ENCODE results near the gene PIK3R5. TPM values are rescaled to one million over a fixed set of nuclear protein-coding genes. Genes with fewer than 3 reads are reported as not detected.
"Not testable (repeated sequence)": the region's sequence is repeated elsewhere in the genome, so short reads cannot be mapped to it uniquely, and the experiment has no call there.

The PIK3R5 gene
- polyA plus RNA-seq, 3 donors: 0.51 to 1.1 (median 1.1) TPM

DNA sequence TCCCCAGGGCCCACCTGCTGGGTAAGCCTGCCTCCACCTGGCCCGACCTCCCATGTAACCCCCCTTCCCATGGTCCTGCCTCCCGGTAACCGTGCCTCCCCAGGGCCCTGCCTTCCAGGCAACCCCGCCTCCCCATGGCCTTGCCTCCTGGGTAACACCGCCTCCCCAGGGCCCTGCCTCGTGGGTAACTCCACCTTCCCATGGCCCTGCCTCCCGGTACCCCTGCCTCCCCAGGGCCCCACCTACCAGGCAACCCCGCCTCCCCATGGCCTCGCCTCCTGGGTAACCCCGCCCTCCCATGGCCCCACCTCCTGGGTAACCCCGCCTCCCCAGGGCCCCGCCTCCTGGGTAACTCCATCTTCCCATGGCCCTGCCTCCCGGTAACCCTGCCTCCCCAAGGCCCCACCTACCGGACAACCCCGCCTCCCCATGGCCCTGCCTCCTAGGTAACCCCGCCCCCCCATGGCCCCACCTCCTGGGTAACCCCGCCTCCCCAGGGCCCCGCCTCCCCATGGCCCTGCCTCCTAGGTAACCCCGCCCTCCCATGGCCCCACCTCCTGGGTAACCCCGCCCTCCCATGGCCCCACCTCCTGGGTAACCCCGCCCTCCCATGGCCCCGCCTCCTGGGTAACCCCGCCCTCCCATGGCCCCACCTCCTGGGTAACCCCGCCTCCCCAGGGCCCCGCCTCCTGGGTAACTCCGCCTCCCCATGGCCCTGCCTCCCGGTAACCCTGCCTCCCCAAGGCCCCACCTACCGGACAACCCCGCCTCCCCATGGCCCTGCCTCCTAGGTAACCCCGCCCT lies 80.1 kb downstream of the PIK3R5 start:
- not testable (repeated sequence) for DNase-seq (ENCODE audit: low read depth in 3 of 3, low spot score in 2 of 3)

DNA sequence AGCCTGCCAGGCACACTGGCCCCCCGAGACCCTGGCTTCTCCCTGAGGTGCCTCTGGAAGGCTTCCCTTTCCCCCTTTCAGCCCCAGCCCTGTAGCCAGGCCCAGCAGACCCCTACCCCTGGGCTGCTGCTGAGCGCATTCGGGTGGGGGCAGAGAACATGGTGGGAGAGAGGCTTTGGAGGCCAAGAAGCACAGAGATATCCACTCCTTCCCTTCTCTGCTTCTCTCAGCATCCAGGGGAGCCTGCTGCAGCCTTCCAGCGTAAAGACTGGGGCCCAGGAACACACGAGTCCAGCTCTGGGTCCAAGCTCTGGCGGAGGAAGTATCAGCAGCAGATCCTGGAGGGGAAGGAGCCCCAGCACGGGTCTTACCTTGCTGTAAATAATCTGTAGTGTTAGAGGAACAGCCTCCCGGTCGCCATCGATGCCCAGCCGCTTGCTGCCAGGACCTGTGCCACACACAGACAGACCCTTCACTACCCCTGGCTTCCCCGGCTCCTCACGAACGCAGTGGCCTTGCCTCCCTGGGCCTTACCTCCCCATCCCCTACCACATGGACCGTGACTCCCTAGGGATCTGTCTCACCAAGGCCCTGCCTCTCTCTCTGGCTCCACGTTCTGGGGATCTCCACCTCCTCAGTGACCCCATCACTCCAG lies 81.0 kb downstream of the PIK3R5 start:
- DNase-seq (ENCODE audit: low read depth in 3 of 3, low spot score in 2 of 3): no peak

DNA sequence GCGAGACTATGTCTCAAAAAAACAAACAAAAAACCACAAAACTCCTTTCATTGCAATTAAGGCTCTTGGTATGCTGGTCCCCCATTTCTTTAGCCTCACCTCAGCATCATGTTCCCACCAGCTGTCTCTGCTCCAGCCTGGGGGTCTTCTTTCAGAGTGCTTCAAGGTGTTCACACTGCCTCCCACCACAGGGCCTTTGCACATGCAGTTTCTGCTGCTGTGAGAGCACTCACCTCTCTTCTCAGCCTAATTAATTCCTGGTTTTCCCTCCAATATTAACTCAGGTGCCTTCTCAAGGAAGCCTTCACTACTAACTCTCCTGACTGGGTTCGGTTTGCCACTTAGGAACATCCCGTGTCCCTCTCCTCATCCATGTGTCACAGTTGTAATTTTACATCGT lies 82.2 kb downstream of the PIK3R5 start:
- DNase-seq (ENCODE audit: low read depth in 3 of 3, low spot score in 2 of 3): no peak

DNA sequence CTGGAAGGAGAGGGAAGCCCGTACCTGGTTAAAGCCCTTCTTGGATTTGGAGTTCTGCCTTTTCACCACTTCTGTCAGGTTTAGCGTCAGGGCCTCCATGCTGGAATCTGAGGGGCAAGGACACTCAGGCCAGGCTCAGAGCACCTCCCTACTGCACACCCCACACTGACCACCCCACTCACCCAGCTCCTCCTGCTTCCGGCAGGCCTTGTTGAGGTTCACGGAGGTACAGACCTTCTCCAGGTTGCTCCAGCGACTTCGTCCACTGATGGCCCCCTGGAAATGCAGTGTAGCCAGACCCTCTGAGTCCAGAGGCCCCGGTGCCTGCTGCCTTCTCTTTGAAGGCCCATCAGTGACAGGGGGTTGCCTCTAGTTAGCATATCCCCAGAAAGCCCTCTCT lies 83.9 kb downstream of the PIK3R5 start:
- DNase-seq (ENCODE audit: low read depth in 3 of 3, low spot score in 2 of 3): no peak

DNA sequence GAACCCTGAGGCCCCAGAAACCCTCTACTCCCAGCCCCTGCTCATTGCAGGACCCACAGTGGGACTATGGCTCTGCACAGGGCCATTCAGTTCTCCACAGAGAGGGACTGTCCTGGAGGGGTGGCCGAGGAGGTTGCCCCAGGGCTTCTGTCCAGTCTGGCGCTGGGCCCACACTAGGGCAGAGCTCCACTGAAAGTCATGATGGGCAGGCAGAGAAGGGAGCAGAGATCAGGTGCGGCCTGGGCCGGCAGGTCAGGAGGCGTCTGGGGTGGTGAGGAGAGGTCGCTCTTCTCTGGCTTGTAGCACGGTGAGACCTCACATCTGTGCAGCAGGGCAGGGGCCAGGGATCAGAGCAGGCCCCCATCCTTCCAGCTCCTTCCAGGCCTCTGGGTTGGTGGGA lies 85.0 kb downstream of the PIK3R5 start:
- no peak for DNase-seq (ENCODE audit: low read depth in 3 of 3, low spot score in 2 of 3)

DNA sequence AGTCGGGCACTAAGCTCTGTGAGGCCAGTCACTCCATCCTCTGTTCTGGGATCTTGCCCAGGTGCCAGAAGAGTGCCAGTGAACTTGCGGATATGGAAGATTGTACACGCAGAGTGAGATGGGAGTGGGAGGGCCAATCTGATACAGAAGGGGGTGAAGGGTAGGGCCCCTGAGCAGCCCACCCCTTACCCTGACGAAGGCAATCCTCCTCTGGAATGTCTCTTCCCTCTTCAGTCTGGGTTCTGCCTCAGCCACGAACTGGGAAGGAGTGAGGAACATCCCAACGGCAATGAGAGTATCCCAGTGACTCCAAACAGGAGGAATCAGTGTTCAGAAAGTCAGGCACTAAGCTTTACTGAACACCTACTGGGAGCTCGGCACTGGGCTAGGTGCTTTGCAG lies 86.1 kb downstream of the PIK3R5 start:
- DNase-seq (ENCODE audit: low read depth in 3 of 3, low spot score in 2 of 3): no peak

DNA sequence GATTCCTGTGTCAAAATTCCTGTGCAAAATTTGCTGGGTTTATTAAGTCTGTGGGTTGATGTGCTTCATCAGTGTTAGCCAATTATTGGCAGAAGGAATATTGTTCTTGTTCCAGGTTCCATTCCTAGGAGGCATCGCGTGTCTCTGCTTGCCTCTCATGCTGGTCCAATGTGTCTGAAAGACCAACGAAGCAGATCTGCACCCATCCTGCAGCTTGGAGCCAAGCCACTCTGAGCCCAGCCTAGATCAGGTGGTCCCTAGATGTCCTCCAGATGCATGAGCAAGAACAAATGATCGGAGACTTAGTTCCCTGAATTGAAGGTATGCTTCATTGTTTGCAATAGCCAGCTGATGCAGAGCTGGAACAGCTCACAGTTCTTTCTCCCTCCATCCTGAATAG lies 87.5 kb downstream of the PIK3R5 start:
- no peak for DNase-seq (ENCODE audit: low read depth in 3 of 3, low spot score in 2 of 3)

DNA sequence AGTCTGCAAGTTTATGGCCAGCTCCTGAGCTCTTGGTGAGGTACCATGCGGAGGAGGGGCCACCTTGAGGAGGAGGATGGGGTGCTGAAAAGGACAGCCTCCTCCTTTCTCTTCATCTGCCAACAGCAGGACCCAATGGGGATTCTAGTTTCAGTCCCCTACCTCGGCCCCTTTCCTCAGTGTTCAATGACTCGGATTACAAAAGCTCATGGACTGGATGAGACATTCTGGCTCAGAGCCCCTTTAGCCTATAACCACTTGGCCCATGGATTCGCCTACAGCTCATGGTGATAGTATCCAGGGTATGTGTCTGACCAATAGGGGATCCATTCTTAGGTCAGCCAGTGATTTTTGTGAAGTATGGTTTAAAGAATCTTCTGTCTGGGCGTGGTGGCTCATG lies 89.5 kb downstream of the PIK3R5 start:
- no peak for DNase-seq (ENCODE audit: low read depth in 3 of 3, low spot score in 2 of 3)

DNA sequence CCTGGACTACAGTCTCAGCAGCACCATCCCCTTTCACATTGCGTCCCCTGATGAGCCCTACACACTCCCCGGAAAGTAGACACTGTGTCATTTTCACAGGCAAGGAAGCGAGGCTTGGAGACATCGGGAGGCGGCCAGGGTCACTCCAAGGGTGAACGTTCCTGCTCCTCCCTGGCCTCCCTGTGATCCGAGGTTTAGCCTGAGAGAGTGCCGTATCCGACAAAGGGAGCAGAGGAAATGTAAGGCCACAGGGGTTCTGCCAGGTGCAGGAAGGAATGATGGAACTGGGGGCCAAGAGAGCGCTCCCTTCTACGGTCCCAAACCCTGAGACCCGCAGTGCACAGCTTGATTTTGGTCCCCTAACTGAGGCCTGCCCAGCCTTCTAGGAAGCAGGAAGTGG lies 90.1 kb downstream of the PIK3R5 start:
- DNase-seq (ENCODE audit: low read depth in 3 of 3, low spot score in 2 of 3): no peak

DNA sequence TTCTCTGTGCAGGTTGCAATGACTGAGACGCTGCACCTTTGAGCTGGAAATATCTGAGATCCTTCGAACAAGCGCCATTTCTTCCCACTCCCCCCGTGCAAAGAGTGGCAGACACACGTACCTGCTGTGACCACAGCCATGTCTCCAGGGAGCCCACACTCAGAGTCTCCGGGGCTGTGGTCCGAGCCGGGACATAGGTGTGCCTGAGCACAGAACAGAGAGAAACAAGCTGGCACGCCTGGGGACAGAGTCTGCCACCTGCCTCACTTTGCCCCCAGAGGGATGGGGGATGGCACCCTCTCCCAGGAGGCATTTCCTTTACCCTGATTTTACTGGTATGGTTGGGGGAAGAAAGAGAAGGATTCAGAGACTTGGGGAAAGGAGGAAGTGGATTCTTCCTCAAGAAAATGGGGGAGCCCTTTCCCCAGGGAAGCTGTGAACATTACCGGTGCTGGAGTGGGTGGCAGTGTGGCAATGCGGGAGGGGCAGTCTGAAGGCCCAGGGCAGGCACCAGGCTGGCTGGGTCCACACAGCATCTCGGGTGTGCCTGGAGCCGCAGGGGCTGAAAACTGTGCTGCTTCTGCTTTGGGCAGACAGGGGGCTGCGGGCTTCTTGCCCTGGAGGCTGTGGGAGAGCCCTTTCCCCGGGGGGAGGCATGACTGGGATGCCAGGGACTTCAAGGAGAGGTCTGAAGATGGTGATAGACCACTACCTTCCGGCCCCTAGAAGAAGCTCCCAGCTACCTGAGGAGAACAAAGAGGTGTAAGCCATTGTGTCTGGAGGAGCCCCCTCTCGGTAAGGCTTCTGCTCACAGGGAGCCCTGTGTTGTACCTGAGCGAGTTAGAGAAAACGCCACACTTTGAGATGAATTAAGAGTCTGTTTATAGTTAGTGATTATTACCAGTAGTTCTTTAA lies 91.4 kb downstream of the PIK3R5 start:
- DNase-seq (ENCODE audit: low read depth in 3 of 3, low spot score in 2 of 3): no peak

DNA sequence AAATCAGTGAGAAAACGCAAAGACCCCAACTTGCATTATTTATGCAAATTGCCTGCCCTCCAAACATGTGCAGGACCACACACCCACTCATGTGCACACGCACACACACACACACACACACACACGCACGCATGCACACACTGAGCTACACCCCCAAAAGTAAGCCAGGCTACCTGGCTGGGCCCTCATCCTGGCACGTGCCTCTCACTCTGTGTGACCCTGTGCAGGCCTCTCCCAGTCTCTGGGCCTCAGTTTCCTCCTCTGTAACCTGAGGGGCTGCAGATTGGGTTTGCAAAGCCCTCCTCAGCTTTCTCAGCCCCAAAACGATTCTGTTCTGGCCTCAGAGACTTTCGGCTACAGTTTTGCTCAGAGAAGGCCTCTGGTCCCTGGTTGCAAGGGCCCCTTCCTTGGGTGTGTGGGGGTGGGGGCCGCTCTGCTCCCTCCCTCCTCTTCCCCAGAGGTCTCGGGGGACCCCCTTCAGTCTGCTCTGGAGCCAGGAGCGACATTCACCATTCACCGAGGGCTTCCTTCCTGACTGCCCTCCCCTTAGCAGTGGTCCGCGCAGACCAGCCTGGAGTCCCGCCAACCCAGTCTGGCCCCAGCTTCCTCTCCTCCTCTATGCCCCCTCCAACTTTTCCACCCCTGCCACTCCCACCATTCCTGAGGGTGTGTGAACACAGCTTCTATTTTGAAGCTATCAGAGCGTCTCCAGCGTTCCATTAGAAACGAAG lies 92.6 kb downstream of the PIK3R5 start:
- DNase-seq (ENCODE audit: low read depth in 3 of 3, low spot score in 2 of 3): no peak

DNA sequence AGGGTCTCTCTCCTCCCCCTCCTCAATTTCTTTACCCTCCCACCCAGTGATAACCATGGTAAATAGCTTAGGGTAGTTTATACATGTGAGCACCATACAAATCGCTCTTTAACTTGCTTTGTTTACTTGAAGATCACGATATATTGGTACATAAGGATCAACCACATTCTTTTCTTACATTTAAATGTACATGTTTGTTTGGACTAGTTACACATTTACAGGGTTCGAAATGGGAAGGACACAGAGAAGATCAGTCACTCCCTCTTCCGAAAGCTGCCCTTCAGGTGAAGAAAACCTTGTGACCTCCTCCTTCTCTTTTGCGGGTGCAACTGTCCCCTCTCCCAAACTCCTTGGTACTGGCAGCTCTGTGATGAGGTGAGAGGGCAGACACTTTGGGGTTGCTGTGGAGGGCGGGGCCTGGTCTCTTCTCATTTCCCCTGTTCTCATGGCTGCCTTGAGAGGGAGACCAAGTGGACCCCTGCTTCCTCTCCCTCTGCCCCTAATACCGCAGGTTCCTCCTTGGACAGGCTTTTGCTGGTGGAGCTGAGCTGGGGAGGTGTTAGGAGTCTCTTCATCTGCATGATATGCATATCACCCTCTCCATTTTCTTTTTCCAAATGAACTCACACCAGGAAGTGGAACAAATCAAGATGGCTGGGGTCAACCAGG lies 93.3 kb downstream of the PIK3R5 start:
- no peak for DNase-seq (ENCODE audit: low read depth in 3 of 3, low spot score in 2 of 3)

DNA sequence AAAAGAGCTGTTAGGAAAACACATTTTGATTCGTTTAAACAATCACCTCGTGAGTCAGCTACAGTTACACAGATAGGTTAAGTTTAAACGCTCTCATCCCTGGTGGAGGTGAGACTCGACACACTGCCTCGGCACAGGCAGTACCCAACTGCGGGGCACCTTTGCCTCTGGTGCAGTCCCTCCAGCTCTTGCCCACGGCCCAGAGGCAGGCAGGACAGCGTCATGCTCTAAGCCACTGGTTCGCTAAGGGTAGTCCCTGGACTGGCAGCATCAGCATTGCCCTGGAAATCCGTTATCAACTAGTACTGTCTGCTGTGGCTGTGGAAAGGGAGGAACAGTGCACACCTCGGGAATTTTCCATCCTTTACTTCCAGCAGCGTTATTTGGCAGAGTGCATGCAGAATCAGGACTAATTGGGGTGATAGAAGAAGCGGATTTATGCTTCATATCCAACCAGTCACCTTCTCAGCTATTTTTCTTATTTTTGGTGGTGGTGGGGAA lies 94.4 kb downstream of the PIK3R5 start:
- DNase-seq (ENCODE audit: low read depth in 3 of 3, low spot score in 2 of 3): no peak

DNA sequence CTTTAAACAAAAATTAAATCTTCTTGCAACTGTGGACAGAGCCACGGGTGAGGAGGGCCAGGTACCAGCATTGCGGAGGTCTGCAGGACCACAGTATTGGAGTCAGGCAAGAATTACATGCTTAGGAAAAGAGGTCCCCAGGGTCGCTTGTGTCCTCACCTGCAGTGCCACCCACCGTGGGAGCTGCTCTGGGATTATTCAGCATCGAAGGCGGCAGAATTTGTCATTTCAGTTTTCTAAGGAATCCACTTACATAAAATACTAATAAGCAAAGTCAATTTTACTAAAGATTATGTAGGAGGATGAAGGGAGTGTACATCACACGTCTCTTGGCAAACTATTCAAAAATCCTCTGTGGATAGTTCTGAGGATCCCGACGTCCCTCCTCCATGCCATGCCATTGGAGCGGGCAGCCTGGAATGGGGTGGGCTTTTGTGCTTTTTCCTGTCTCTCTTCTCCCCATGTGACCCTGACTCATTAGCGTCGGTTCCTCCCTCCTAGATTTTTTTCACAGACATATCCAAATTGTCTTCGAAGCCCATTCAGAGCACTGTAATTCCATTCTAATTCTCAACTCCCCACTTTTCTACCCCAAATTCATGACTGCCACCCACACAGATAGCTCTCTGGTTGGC lies 95.0 kb downstream of the PIK3R5 start:
- DNase-seq (ENCODE audit: low read depth in 3 of 3, low spot score in 2 of 3): no peak

DNA sequence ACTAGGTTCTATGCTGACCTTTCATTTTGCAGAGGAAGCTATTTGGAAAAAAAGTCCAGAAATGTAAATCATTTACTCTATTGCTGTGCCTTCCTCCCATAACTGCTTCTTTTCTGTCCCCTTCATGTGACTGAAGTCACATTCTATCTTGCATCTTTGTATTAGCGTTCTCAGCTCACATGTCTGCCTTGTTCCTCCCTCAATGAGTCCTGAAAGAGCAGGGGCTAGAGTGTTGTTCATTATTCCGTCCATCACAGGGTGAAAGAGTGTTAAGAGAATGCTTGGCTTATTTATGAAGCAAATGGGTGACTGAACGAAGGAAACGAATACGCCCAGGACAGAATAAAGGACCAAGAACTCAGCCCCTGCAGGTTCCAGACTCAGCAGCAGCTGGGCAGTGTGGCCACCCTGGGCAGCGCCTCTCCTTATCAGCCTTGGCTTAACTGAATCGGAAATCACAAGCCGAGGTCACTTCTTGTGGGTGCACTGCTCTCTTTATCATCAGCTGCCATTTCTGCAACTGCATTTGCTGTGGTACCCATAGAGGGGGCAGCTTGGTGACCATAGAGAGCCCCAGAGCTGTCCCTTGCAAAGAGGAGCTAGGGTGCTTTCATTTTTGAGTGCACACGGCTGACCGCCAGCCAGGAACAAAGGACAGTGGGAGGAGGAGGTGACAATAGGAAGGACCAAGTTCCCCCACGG lies 96.2 kb downstream of the PIK3R5 start:
- DNase-seq (ENCODE audit: low read depth in 3 of 3, low spot score in 2 of 3): no peak

DNA sequence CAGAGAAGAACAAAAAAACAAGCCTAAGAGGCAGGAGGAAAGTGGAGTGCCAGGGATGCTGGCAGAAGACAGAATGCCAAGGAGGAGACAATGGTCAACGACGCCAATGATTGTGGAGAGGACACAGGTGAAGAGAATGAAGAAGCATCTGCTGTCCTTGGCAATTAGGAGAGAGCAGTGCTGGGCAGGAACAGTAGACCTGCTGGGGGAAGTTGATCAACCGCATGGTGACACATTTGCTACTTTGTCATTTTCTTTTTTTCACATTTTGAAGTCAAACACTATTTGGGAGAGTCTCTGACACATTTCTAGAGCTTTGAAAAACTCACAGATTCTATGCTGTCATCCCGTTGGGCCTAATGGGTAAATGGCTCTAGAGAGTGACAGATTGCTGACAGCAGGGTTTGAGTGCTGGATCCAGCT lies 97.0 kb downstream of the PIK3R5 start:
- DNase-seq (ENCODE audit: low read depth in 3 of 3, low spot score in 2 of 3): no peak

DNA sequence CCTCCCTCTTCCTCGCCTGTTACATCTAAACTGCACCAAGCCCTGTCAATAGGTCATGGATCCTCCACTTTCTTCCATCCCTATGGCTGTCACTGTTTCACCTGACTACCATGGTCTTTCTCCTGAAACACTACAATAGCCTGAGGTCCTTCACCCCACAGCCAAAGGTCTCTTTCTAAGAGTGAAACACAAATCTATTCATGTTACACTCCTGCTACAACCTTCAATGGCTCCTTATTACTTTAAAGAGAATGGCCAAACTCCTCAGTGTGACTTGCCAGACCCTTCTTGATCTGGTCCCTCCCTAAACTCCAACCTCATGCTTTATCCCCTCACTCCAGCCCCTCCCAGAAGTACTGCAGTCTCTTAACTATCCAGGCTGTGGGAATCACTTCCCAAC lies 97.4 kb downstream of the PIK3R5 start:
- no peak for DNase-seq (ENCODE audit: low read depth in 3 of 3, low spot score in 2 of 3)

DNA sequence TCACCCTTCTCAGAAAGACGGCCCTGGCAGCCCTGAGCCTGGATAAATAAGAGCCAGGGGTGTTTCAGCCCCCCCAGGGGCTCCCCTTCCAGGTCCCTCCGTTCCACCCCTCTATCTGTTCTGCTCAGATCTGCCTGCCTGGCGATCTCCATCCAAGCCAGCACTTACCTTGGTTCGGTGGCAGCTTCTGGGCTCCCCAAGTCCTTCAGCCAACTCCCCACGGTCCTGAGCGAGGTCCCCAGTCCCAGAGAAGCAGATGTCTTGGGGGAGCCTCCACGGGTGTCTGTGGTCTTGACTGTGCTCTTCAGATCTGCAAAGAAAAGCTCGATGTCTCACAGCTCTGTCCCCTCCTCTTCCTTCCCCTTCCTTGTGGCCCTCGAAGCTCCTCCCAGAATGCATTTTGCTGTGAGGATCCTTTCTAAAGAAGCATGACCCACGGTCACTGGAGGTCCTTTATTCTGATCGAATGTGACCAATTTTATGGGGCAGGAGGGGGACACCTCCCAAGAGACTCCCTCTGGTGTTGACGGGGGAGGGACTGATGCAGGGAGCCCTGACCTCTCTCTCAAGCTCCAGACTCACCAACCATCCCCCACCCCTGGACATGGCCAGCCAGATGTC lies 98.0 kb downstream of the PIK3R5 start, which contains the start of gene PIK3R6:
TSS of gene PIK3R6 (minus strand) at position 314 of the 621 bp plus-strand sequence. CDS start 17,880 bp downstream, outside the sequence.
- no peak for DNase-seq (ENCODE audit: low read depth in 3 of 3, low spot score in 2 of 3)
